OCI-LY7 (cell line): ENCODE results near the gene SLC35E1. TPM values are rescaled to one million over a fixed set of nuclear protein-coding genes. Genes with fewer than 3 reads are reported as not detected.

ENCODE experiments used
- BruUV-seq: library from RNA; stranded (reverse); fragments of 400-500 nt; replicated peaks from 2 replicates; lab custom pipeline; 2021; lab: Mats Ljungman, UMichigan
- CTCF ChIA-PET: fragments of 300-600 bp; sonication (Branson Sonifier 250); formaldehyde crosslinking; loops from one replicate; lab custom pipeline; 2022; ENCODE audit warnings: antibody characterized with exemption; ENCODE audit not compliant: unreplicated experiment; lab: Charles Lee
- POLR2A ChIA-PET: fragments of 300-600 bp; sonication (Branson Sonifier 250); formaldehyde crosslinking; loops from one replicate; lab custom pipeline; 2022; ENCODE audit warnings: antibody characterized with exemption; lab: Charles Lee
- DNase-seq: peaks from one replicate; pipeline ENCODE4 v3.0.0-alpha.2; 2015; ENCODE audit warnings: low spot score
- H2AFZ ChIP-seq: fragments of 200-600 bp; sonication (generic), shearing (Covaris generic); 2 replicates; pipeline ENCODE4 v1.6.1; 2014; ENCODE audit warnings: mild to moderate bottlenecking, antibody characterized with exemption, low read length, moderate library complexity
- H3K27ac ChIP-seq: fragments of 200-600 bp; sonication (generic); 2 replicates; pipeline ENCODE4 v1.5.1; 2014; ENCODE audit warnings: mixed run types, low read depth, mild to moderate bottlenecking, moderate library complexity, low read length, inconsistent platforms; ENCODE audit not compliant: poor library complexity, severe bottlenecking
- H3K36me3 ChIP-seq: fragments of 200-600 bp; sonication (generic); 2 replicates; pipeline ENCODE4 v1.6.1; 2014; ENCODE audit warnings: mild to moderate bottlenecking, antibody characterized with exemption, low read length, moderate library complexity, mixed read lengths; ENCODE audit not compliant: insufficient read depth
- H3K4me1 ChIP-seq: fragments of 200-600 bp; sonication (generic); 2 replicates; pipeline ENCODE4 v1.5.1; 2014; ENCODE audit warnings: mild to moderate bottlenecking, low read length; ENCODE audit not compliant: insufficient read depth, poor library complexity, severe bottlenecking
- H3K4me2 ChIP-seq: fragments of 200-600 bp; sonication (generic); 2 replicates; pipeline ENCODE4 v1.6.1; 2014; ENCODE audit warnings: mild to moderate bottlenecking, low read length
- H3K4me3 ChIP-seq: fragments of 200-600 bp; sonication (generic); 2 replicates; pipeline ENCODE4 v1.5.1; 2014; ENCODE audit warnings: mild to moderate bottlenecking, low read depth, low read length; ENCODE audit not compliant: poor library complexity, severe bottlenecking
- H3K79me2 ChIP-seq: fragments of 200-600 bp; sonication (generic); 2 replicates; pipeline ENCODE4 v1.6.1; 2016; ENCODE audit warnings: low read depth, mild to moderate bottlenecking, low read length, moderate library complexity, mixed read lengths; ENCODE audit not compliant: insufficient read depth
- H3K9me2 ChIP-seq: fragments of 200-600 bp; sonication (generic); 2 replicates; pipeline ENCODE4 v1.6.1; 2016; ENCODE audit warnings: mild to moderate bottlenecking, low read length, mixed read lengths; ENCODE audit not compliant: insufficient read depth
- H3K9me3 ChIP-seq: fragments of 200-600 bp; sonication (generic); 2 replicates; pipeline ENCODE4 v1.6.1; 2014; ENCODE audit warnings: mild to moderate bottlenecking, mixed run types, low read length, mixed read lengths
- H4K20me1 ChIP-seq: fragments of 200-600 bp; sonication (generic); 2 replicates; pipeline ENCODE4 v1.6.1; 2014; ENCODE audit warnings: mild to moderate bottlenecking, antibody characterized with exemption, low read length, moderate library complexity, mixed read lengths; ENCODE audit not compliant: insufficient read depth
- CTCF ChIP-seq: fragments of 200-600 bp; sonication (generic); conservative IDR thresholded peaks from 2 replicates; pipeline ENCODE4 v1.5.1; 2014; ENCODE audit warnings: mild to moderate bottlenecking, antibody characterized with exemption, low read length, moderate library complexity, mixed read lengths
- EZH2phosphoT487 ChIP-seq: fragments of 200-600 bp; sonication (generic); IDR thresholded peaks from 2 replicates; pipeline ENCODE4 v1.6.1; 2018; ENCODE audit warnings: low read depth, borderline replicate concordance, mild to moderate bottlenecking, mixed run types, antibody characterized with exemption, low read length, moderate library complexity, mixed read lengths
- intact Hi-C: fragments of 100-400 bp; cut with micrococcal nuclease; formaldehyde crosslinking; loops from one replicate; pipeline ENCODE4 v1.10.0; 2022; ENCODE audit not compliant: unreplicated experiment
- total RNA-seq, 2 experiments: library from RNA; depleted of rRNA in 1 of 2; stranded (reverse); fragments of >200 nt in 1 of 2; shearing (Covaris generic) in 1 of 2; gene quantifications; 2 replicates each; pipeline ENCODE4 v1.2.3, GENCODE V29; 2014 to 2022

Gene SLC35E1
- total RNA-seq, 2 experiments from 2014 or later: 21.1 to 41.2 TPM

- H3K27ac ChIP-seq: peak overlapping the region; percentile 71
- intact Hi-C loops: loop anchor here (1.0 to 5.0 kb wide), 3 partner anchors 29 to 86 kb away; partner anchors contain the start of genes MED26 and SLC35E1
- peaks cover 36% of the 10 kb centered on the region for H3K36me3 ChIP-seq
- H3K4me1 ChIP-seq: peaks cover 33% of the 10 kb centered on the region
- peaks cover 73% of the 10 kb centered on the region for H3K79me2 ChIP-seq
- peaks cover 12% of the 10 kb centered on the region; the same call in 1 of the 2 replicates for H4K20me1 ChIP-seq
- ChIA-PET CTCF (no interaction called here), POLR2A (interaction anchor here (0.6 to 2.1 kb wide), 10 partner anchors 27 to 582 kb away, joined by 3 to 7 read pairs (median 4); no protein-coding TSS in a partner anchor)
- H3K4me2 ChIP-seq: peak overlapping the region; percentile 95
- TF ChIP-seq EZH2phosphoT487: no peak
- no peak for TF ChIP-seq CTCF
- no peaks in the 10 kb centered on the region for H3K9me3 ChIP-seq
- peak overlapping the region; percentile 96 for H3K4me3 ChIP-seq
- BruUV-seq: TSS peak; percentile 88
- peak overlapping the region; percentile 13; the same call in 1 of the 2 replicates for H2AFZ ChIP-seq
- peak; percentile 31 for DNase-seq
- H3K9me2 ChIP-seq: no peaks in the 10 kb centered on the region
These were observed 29.2 kb downstream of the SLC35E1 start for GRCh38 chr19:16542910-16543472.

GRCh38 chr19:16542045-16542909, 29.9 kb downstream of the SLC35E1 start, which contains the start of gene CHERP:
CHERP (minus strand) TSS chr19:16542437; CDS start chr19:16542378, 59 bp downstream.
- intact Hi-C loops: loop anchor here (2.0 to 5.0 kb wide), 2 partner anchors 45 to 87 kb away; partner anchors contain the start of gene MED26
- peaks cover 80% of the 10 kb centered on the region for H3K79me2 ChIP-seq

More at GRCh38 chr19:16542045-16542909, 29.9 kb downstream of the SLC35E1 start, which contains the start of gene CHERP:
- H4K20me1 ChIP-seq: peaks cover 12% of the 10 kb centered on the region; the same call in 1 of the 2 replicates
- peaks cover 33% of the 10 kb centered on the region for H3K4me1 ChIP-seq
- TF ChIP-seq CTCF (0 out of 2 replicates have a peak, but pooled peaks have one; percentile 21), EZH2phosphoT487 (no peak)
- ChIA-PET CTCF (no interaction called here), POLR2A (interaction anchor here (1.0 to 2.1 kb wide), 3 partner anchors 26 to 99 kb away, joined by 3 to 5 read pairs (median 4); no protein-coding TSS in a partner anchor)
- H3K4me3 ChIP-seq: peak within 1 kb of the TSS; percentile 96
- H3K9me3 ChIP-seq: no peaks in the 10 kb centered on the region
- H3K9me2 ChIP-seq: no peaks in the 10 kb centered on the region
- peak within 1 kb of the TSS; percentile 15; the same call in 1 of the 2 replicates for H2AFZ ChIP-seq
- H3K27ac ChIP-seq: peak within 1 kb of the TSS; percentile 71
- peaks cover 43% of the 10 kb centered on the region for H3K36me3 ChIP-seq
- peak; percentile 98 for DNase-seq
- no TSS peak for BruUV-seq
- H3K4me2 ChIP-seq: peak within 1 kb of the TSS; percentile 95
